GF-D8 (cell line): ENCODE results near the gene ACBD6.

Source experiments
- DNase-seq: peaks from one replicate; lab custom pipeline; 2025; lab: John Stamatoyannopoulos, UW

The ACBD6 gene

GRCh38 chr1:180256341-180257027 is 245.9 kb downstream of the ACBD6 start:
- DNase-seq, result no peak

- no peak for DNase-seq
Measured at GRCh38 chr1:180255536-180256340, 246.6 kb downstream of the ACBD6 start.

GRCh38 chr1:180254854-180255253 is 247.5 kb downstream of the ACBD6 start:
- no peak for DNase-seq

- no peak for DNase-seq
Measured at GRCh38 chr1:180254496-180254819, 247.9 kb downstream of the ACBD6 start.

- DNase-seq, result no peak
Measured at GRCh38 chr1:180253585-180254495, 248.5 kb downstream of the ACBD6 start.

DNA sequence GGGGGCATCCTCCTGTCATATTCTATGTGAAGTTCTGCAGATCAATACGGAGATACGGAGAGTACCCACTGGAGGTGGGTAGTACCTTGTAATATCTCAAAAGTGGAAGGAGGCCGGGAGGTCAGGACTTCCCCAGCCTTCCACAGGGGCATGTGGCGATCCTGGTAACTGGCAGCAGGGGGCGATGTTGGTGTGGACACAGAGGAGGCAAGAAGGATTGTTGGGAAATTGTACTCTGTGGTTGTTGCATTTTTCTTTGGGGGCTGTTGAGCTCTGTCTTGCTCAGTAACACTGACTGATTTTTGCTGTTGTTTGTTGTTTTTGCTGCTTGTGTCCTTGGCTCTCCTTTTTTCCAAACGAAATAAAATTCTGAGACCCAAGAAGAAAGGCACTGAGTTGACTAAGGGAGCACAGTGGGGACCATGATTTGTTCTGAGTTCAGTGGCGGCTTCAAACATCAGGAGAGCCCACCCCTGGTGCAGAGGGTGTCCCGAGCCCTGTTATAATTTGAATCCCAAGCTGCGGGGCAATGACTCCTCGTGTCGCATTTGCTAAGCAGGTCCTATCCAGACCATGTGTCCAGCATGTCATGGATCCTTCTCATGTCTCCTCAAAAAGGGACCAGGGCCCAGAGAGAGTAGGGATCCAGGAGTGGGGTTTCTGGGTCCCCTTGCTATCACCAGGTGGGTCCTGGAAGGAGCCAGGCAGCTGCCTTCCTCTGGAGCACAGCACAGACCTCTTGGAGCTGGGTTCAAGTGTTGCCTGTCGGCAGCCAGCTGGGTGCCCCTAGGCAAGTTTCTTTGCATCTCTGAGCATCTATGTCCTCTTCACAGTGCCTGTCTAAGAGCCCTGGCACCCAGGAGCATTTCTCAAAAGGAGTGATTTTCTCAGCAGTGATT is 249.5 kb downstream of the ACBD6 start:
- DNase-seq, result peak; percentile 19

DNA sequence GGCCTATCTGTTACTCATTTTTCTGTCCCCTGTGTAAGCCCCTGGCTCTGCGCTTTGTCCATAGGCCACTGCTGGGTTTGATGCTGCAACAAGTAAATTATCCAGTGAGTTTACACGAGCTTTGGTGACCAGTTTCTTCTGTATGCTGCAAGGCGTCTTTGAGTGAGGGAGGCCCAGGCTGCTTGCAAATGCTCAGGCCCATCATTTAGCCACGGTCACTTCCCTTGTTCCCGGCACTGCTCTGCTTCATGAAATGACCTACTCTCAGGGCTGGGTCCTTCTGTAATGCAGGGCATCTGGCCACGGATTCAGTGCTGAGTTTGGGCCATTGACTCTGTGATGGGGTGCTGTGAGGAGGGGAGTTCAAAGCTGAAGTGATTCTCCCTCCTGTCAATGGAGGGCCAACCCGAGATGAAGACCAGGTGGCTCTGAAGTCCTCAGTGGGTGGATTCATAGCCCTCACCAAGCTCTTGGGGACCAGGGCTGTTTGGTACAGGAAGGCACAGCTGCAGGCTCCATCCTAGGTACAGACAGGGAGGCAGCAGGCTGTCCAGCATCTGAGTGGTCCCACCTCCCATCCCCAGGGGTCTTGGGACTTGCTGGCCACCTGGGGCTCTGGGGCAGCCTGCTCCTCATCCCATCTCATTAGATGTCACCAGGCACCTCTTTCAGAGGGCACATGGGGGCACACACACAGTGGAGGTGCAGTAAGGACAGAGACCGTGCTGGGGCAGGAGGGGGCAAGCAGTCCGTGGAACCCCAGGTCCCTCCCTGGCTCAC is 250.7 kb downstream of the ACBD6 start:
- DNase-seq, result no peak

GRCh38 chr1:180250883-180251509 is 251.4 kb downstream of the ACBD6 start:
- no peak for DNase-seq

GRCh38 chr1:180250499-180250770 is 251.9 kb downstream of the ACBD6 start:
- DNase-seq, result no peak

GRCh38 chr1:180249725-180250498 is 252.5 kb downstream of the ACBD6 start:
- DNase-seq, result no peak

GRCh38 chr1:180248731-180249681 is 253.4 kb downstream of the ACBD6 start:
- DNase-seq, result no peak

- DNase-seq, result no peak
Measured at GRCh38 chr1:180248176-180248575, 254.2 kb downstream of the ACBD6 start.

DNA sequence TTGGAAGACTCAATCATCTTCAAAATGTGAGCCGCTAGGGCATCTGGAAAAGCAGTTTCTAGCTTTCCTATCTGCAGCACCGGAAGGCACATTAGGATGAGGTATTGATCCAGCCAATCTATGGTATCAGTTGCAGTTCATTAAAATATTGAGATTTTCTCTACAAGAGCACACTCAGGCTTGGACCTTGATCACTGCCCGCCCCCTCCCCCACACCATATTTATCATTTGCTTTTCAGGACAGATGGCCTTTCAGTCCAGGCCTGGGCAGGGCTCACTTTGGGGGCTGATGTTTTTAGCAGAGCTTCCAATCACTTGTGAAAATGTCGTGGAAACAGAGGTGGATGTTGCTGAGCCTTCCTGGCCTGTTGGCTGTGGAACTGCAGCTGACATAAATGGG is 254.8 kb downstream of the ACBD6 start:
- no peak for DNase-seq

DNA sequence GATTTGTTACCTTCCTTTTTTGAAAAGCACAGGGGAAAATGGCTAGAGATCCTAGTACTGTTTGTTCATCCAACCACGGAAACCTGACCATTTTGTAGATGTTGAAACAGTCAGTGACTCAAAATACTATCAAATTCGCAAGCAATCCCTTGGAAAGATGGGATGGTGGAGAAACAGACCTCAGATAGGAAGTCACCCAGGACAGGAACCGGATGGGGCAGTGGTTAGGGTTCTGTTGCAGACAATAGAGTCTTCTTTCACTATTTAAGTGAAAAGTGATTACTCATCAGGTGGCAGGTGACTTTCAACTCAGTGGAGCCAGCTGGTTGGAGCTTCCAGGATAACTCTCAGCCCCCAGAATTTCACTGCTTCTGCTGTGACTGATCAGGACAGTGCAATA is 255.3 kb downstream of the ACBD6 start:
- DNase-seq, result no peak

- DNase-seq, result no peak
Measured at GRCh38 chr1:180246579-180246978, 255.8 kb downstream of the ACBD6 start.

DNA sequence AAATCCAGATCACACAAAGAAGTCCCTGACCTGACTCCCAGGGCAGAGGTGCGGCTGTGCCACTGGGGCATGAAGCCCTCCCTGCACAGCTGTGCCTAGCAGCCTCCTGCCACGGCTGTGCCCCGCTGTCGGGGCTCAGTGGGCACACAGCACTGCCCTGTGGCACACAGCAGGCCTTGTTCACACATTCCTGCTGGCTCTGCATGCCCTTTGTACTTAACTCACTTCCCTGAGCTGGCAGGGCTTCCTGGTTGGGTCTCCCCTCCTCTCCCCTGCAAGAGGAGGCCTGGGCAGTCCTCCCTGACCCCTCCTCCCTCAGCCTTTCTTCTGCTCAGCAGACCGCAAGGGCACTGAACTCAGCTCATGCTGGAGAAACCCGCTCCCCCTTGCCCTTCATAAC is 257.5 kb downstream of the ACBD6 start:
- no peak for DNase-seq

- no peak for DNase-seq
Measured at GRCh38 chr1:180243517-180244221, 258.7 kb downstream of the ACBD6 start.
